ENCODE data around the gene ZCCHC13. TPM values are rescaled to one million over a fixed set of nuclear protein-coding genes. Genes with fewer than 3 reads are reported as not detected.

ZCCHC13 gene
- total RNA-seq, 1 donor: not detected

DNA sequence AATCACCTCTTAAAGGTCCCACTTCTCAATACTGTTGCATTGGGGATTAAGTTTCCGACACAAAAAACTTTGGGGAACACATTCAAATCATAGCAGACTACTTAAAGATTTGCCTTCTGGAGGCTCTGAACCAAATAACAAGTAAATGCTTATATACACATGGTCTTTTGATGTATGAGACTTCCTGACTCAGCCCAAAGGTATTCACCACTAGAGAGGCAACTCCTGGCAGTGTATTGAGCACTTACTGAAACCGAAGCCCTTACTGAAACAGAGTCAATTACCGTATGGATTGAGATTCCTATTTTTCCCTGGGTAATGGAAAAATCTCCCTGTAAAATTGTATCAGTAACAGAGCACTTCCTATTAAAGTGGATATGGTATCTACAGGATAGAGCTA lies 45.4 kb downstream of the ZCCHC13 start:
- no peaks in the 10 kb centered on the region for H3K27me3 ChIP-seq (ENCODE audit: insufficient read depth, low read length)
- H3K4me3 ChIP-seq (ENCODE audit: low read length): no peak overlapping the region
- H3K4me1 ChIP-seq (ENCODE audit: insufficient read depth, low read length): peaks cover 7% of the 10 kb centered on the region
- no peaks in the 10 kb centered on the region for H3K9me3 ChIP-seq (ENCODE audit: low read depth, low read length)

DNA sequence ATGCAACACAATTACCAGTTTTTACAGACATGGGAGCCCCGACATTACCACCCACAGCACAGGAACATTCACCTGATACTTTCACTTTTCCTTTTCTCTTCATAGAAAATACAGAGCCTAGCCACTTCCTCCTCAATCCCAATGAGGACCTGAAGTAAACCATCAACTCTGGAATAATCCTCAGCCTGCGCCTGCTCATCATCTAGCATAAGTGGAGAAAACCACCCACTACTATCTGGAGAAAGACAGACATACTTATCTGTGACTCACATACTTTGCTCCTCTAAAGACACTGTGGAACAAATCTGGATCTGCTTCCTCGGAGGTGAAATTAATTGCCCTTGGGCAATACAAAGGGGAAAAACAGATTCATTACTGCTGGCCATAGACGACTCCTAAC lies 47.8 kb downstream of the ZCCHC13 start:
- no peak overlapping the region for H3K4me3 ChIP-seq (ENCODE audit: low read length)
- H3K27me3 ChIP-seq (ENCODE audit: insufficient read depth, low read length): no peaks in the 10 kb centered on the region
- H3K4me1 ChIP-seq (ENCODE audit: insufficient read depth, low read length): no peaks in the 10 kb centered on the region
- H3K9me3 ChIP-seq (ENCODE audit: low read depth, low read length): no peaks in the 10 kb centered on the region

- Histone ChIP-seq H3K4me1 (ENCODE audit: insufficient read depth, low read length) (no peaks in the 10 kb centered on the region), H3K27me3 (ENCODE audit: insufficient read depth, low read length) (no peaks in the 10 kb centered on the region), H3K9me3 (ENCODE audit: low read depth, low read length) (no peaks in the 10 kb centered on the region), H3K4me3 (ENCODE audit: low read length) (no peak overlapping the region)
Observed at GRCh38 chrX:74353984-74354383, 50.0 kb downstream of the ZCCHC13 start.

Other genes with a start within 250 kb of the ZCCHC13 start
- gene SLC16A2, start 117.3 kb downstream of the ZCCHC13 start, total RNA-seq: not detected